H1 (cell line): ENCODE results near the gene ADA. TPM values are rescaled to one million over a fixed set of nuclear protein-coding genes. Genes with fewer than 3 reads are reported as not detected.

Source experiments
- CTCF ChIA-PET: fragments of 300-600 bp; sonication (Branson Sonifier 250); formaldehyde crosslinking; loops from one replicate; lab custom pipeline; 2021; ENCODE audit not compliant: partially characterized antibody; lab: Charles Lee
- POLR2A ChIA-PET: fragments of 300-600 bp; sonication (Branson Sonifier 250); formaldehyde crosslinking; loops from one replicate; lab custom pipeline; 2021; ENCODE audit warnings: inconsistent platforms; ENCODE audit not compliant: partially characterized antibody; lab: Charles Lee
- DNase-seq, 2 experiments: peaks; one replicate each; pipeline versions ENCODE4 v3.0.0 to v3.0.0-alpha.2; 2010 to 2022; ENCODE audit warnings: low spot score in 2 of 2, low read depth in 1 of 2, mixed read lengths in 1 of 2
- FAIRE-seq: peaks from 2 replicates; lab custom pipeline; 2011; peaks lifted over from hg19 to GRCh38; lab: Jason Lieb, UNC
- H2AFZ ChIP-seq: 2 replicates; pipeline ENCODE4 v1.8.1; 2012; ENCODE audit warnings: low read length, inconsistent platforms
- H2AK5ac ChIP-seq: 2 replicates; pipeline ENCODE4 v1.6.1; 2013; ENCODE audit warnings: low read depth, low read length
- H2BK120ac ChIP-seq: replicated peaks from 2 replicates; pipeline ENCODE3; 2013; ENCODE audit warnings: low read depth, low read length, inconsistent platforms
- H2BK12ac ChIP-seq: 2 replicates; pipeline ENCODE4 v1.6.1; 2013; ENCODE audit warnings: low read depth, low read length
- H2BK15ac ChIP-seq: 2 replicates; pipeline ENCODE4 v1.6.1; 2013; ENCODE audit warnings: low read length
- H2BK20ac ChIP-seq: 2 replicates; pipeline ENCODE4 v1.6.1; 2013; ENCODE audit warnings: low read length
- H2BK5ac ChIP-seq: 2 replicates; pipeline ENCODE4 v1.6.1; 2013; ENCODE audit warnings: low read depth, low read length
- H3K14ac ChIP-seq: 2 replicates; pipeline ENCODE4 v1.6.1; 2013; ENCODE audit warnings: inconsistent platforms; ENCODE audit not compliant: insufficient read length
- H3K18ac ChIP-seq: 2 replicates; pipeline ENCODE4 v1.6.1; 2013; ENCODE audit warnings: low read length; ENCODE audit errors: extremely low read depth
- H3K23ac ChIP-seq: 2 replicates; pipeline ENCODE4 v1.6.1; 2013; ENCODE audit warnings: inconsistent platforms; ENCODE audit not compliant: insufficient read length
- H3K23me2 ChIP-seq: 2 replicates; pipeline ENCODE4 v1.6.1; 2013; ENCODE audit warnings: low read depth, low read length
- H3K27ac ChIP-seq: 2 replicates; pipeline ENCODE4 v1.6.1; 2011; ENCODE audit warnings: low read depth, low read length, inconsistent platforms
- H3K27me3 ChIP-seq, 4 experiments: replicated peaks in 1 of 4; 1 replicate in 1 of 4; 2 replicates in 3 of 4; pipeline versions ENCODE4 v1.6.1 to v1.8.1; 2011 to 2013; ENCODE audit warnings: low read length in 3 of 4, mild to moderate bottlenecking in 3 of 4, inconsistent platforms in 2 of 4, mixed read lengths in 2 of 4, moderate library complexity in 1 of 4; ENCODE audit not compliant: control insufficient read depth in 3 of 4, insufficient read depth in 3 of 4; ENCODE audit errors: extremely low read depth in 1 of 4
- H3K36me3 ChIP-seq, 4 experiments: 2 replicates each; pipeline versions ENCODE4 v1.6.1 to v1.8.1; 2011 to 2013; ENCODE audit warnings: mild to moderate bottlenecking in 4 of 4, low read length in 3 of 4, moderate library complexity in 2 of 4, control low read depth in 1 of 4, inconsistent platforms in 1 of 4; ENCODE audit not compliant: insufficient read depth in 4 of 4, control insufficient read depth in 2 of 4
- H3K4ac ChIP-seq: replicated peaks from 2 replicates; pipeline ENCODE3; 2013; ENCODE audit warnings: low read length, low read depth, mixed read lengths, inconsistent platforms; ENCODE audit not compliant: insufficient read length
- H3K4me1 ChIP-seq, 4 experiments: replicated peaks in 1 of 4; 1 replicate in 1 of 4; 2 replicates in 3 of 4; pipeline versions ENCODE4 v1.6.1 to v1.8.1; 2011 to 2013; ENCODE audit warnings: low read length in 3 of 4, inconsistent platforms in 2 of 4, mixed read lengths in 1 of 4; ENCODE audit not compliant: insufficient read depth in 4 of 4, control insufficient read depth in 3 of 4
- H3K4me2 ChIP-seq, 2 experiments: 2 replicates each; pipeline versions ENCODE4 v1.6.1 to v1.8.1; 2011 to 2013; ENCODE audit warnings: low read depth in 2 of 2, low read length in 2 of 2, control low read depth in 1 of 2, inconsistent platforms in 1 of 2, mild to moderate bottlenecking in 1 of 2; ENCODE audit not compliant: insufficient read depth in 1 of 2
- H3K4me3 ChIP-seq, 4 experiments: fragments of 200-600, 300-600 bp in 1 of 4; sonication (generic), shearing (Covaris generic), sonication (Bioruptor Twin) in 1 of 4; 2 replicates each; pipeline versions ENCODE4 v1.5.1 to v1.8.1; 2011 to 2016; ENCODE audit warnings: low read length in 4 of 4, low read depth in 3 of 4, control low read depth in 2 of 4, inconsistent platforms in 2 of 4, mild to moderate bottlenecking in 2 of 4, mixed read lengths in 1 of 4, moderate library complexity in 1 of 4; ENCODE audit not compliant: insufficient read depth in 2 of 4; ENCODE audit errors: extremely low read depth in 1 of 4
- H3K56ac ChIP-seq: replicated peaks from 2 replicates; pipeline ENCODE3; 2013; ENCODE audit warnings: low read depth, mild to moderate bottlenecking, mixed read lengths, low read length, inconsistent platforms; ENCODE audit not compliant: insufficient read length
- H3K79me1 ChIP-seq: 2 replicates; pipeline ENCODE4 v1.6.1; 2013; ENCODE audit warnings: low read depth, low read length, control low read depth
- H3K79me2 ChIP-seq, 2 experiments: 2 replicates each; pipeline versions ENCODE4 v1.6.1 to v1.8.1; 2012 to 2013; ENCODE audit warnings: low read length in 2 of 2, mild to moderate bottlenecking in 2 of 2, inconsistent platforms in 1 of 2; ENCODE audit not compliant: insufficient read depth in 2 of 2, control insufficient read depth in 1 of 2
- H3K9ac ChIP-seq, 4 experiments: replicated peaks in 1 of 4; 1 replicate in 1 of 4; 2 replicates in 3 of 4; pipeline versions ENCODE4 v1.6.1 to v1.8.1; 2011 to 2013; ENCODE audit warnings: low read depth in 3 of 4, low read length in 3 of 4, control low read depth in 2 of 4, mild to moderate bottlenecking in 2 of 4, moderate library complexity in 2 of 4, inconsistent platforms in 1 of 4; ENCODE audit errors: extremely low read depth in 1 of 4
- H3K9me3 ChIP-seq, 2 experiments: 2 replicates each; pipeline versions ENCODE4 v1.6.1 to v1.8.1; 2012 to 2013; ENCODE audit warnings: mild to moderate bottlenecking in 2 of 2, moderate library complexity in 2 of 2, control low read depth in 1 of 2, inconsistent platforms in 1 of 2, low read depth in 1 of 2, low read length in 1 of 2, mixed read lengths in 1 of 2; ENCODE audit not compliant: insufficient read depth in 2 of 2
- H4K20me1 ChIP-seq, 2 experiments: replicated peaks in 1 of 2; 2 replicates each; pipeline versions ENCODE3 to v1.8.1; 2011 to 2013; ENCODE audit warnings: inconsistent platforms in 2 of 2, low read length in 2 of 2, mild to moderate bottlenecking in 1 of 2; ENCODE audit not compliant: insufficient read depth in 2 of 2, control insufficient read depth in 1 of 2
- H4K5ac ChIP-seq: 2 replicates; pipeline ENCODE4 v1.6.1; 2013; ENCODE audit warnings: low read length, low read depth, mixed read lengths, inconsistent platforms; ENCODE audit not compliant: insufficient read length
- H4K8ac ChIP-seq: 2 replicates; pipeline ENCODE4 v1.8.0; 2013; ENCODE audit warnings: mild to moderate bottlenecking, moderate library complexity, low read length, inconsistent platforms; ENCODE audit not compliant: insufficient read depth; ENCODE audit errors: extremely low read depth
- H4K91ac ChIP-seq: replicated peaks from 2 replicates; pipeline ENCODE3; 2013; ENCODE audit warnings: low read length, mixed read lengths, inconsistent platforms; ENCODE audit not compliant: insufficient read length
- ASH2L ChIP-seq: fragments of 200-600, 300-600 bp; sonication (generic); IDR thresholded peaks from one replicate; pipeline ENCODE4 v1.7.1; 2017; ENCODE audit warnings: low read length
- BRCA1 ChIP-seq: IDR thresholded peaks from 2 replicates; pipeline ENCODE4 v1.6.1; 2012; ENCODE audit warnings: low read depth, low read length, improper control_type of control experiment
- CTCF ChIP-seq, 3 experiments: IDR thresholded peaks; 1 replicate in 2 of 3; 2 replicates in 1 of 3; pipeline versions ENCODE4 v1.5.1 to v1.6.1; 2011; ENCODE audit warnings: low read length in 3 of 3, mild to moderate bottlenecking in 3 of 3, inconsistent platforms in 2 of 3, low read depth in 1 of 3, moderate library complexity in 1 of 3; ENCODE audit not compliant: insufficient read depth in 1 of 3; ENCODE audit errors: control extremely low read depth in 1 of 3
- GTF2F1 ChIP-seq: IDR thresholded peaks from 2 replicates; pipeline ENCODE4 v1.6.1; 2012; ENCODE audit warnings: low read depth, low read length, improper control_type of control experiment, borderline replicate concordance
- MAFK ChIP-seq: IDR thresholded peaks from 2 replicates; pipeline ENCODE4 v1.6.1; 2012; ENCODE audit warnings: low read depth, mild to moderate bottlenecking, improper control_type of control experiment, low read length
- TEAD4 ChIP-seq: IDR thresholded peaks from 2 replicates; pipeline ENCODE4 v1.6.1; 2012; ENCODE audit warnings: low read depth, low read length, inconsistent platforms, mixed read lengths
- WGBS, 2 experiments: shearing (Covaris generic) in 1 of 2; methylation state at CpG; one replicate each; pipeline versions ENCODE4 v1.1.6 to v1.1.7; 2013 to 2015; ENCODE audit warnings: low lambda C conversion rate in 2 of 2, mixed read lengths in 2 of 2, inconsistent platforms in 1 of 2, low coverage in 1 of 2, missing lambda C conversion rate in 1 of 2; ENCODE audit not compliant: insufficient replicate concordance in 2 of 2, insufficient coverage in 1 of 2, insufficient read length in 1 of 2; ENCODE audit errors: extremely low coverage in 1 of 2, missing lambda C conversion rate in 1 of 2; 5-methylcytosine and 5-hydroxymethylcytosine counted together
- polyA plus RNA-seq, 7 experiments: library from polyadenylated mRNA; depleted of rRNA in 3 of 7; stranded (reverse) in 5 of 7; unstranded in 2 of 7; fragments of >200 nt in 5 of 7; fragments of 200-250 nt in 2 of 7; gene quantifications; 1 replicate in 5 of 7; 2 replicates in 1 of 7; 4 replicates in 1 of 7; pipeline versions ENCODE4 v1.2.1 to v1.2.3, GENCODE V29; 2011 to 2013; ENCODE audit warnings: missing spikeins in 2 of 7, mixed read lengths in 2 of 7
- total RNA-seq: library from RNA; stranded (reverse); fragmentation: NEBNext Ultra II Directional; extraction: Animal tissue kit (Norgen Biotek cat#: 25700); gene quantifications from 2 replicates; pipeline ENCODE4 v1.2.1, GENCODE V29; 2021

The ADA gene
- total and polyA plus RNA-seq, 2 of the 8 experiments (the other 6 are each of a cell fraction or from before 2014, with no cell fraction given) = 19.9 to 32.8 TPM

GRCh38 chr20:44597930-44598329 is 53.6 kb downstream of the ADA start:
- Histone ChIP-seq H3K36me3 (no peaks in the 10 kb centered on the region), H2BK120ac (no peak overlapping the region), H3K14ac (no peak overlapping the region), H3K4me2 (no peak overlapping the region), H3K79me2 (no peaks in the 10 kb centered on the region), H2BK5ac (no peak overlapping the region), H2AK5ac (no peak overlapping the region), H2BK12ac (no peak overlapping the region), H3K4ac (no peak overlapping the region), H3K18ac (0 out of 2 replicates have a peak overlapping the region, but pooled peaks have one; percentile 1), H3K23me2 (no peaks in the 10 kb centered on the region; the same call in 1 of the 2 replicates), H3K9ac (no peak overlapping the region), H4K5ac (no peak overlapping the region), H3K79me1 (no peaks in the 10 kb centered on the region), H3K27ac (no peak overlapping the region), H3K4me3 (no peak overlapping the region), H4K91ac (no peak overlapping the region), H4K8ac (no peak overlapping the region), H3K9me3 (no peaks in the 10 kb centered on the region), H2BK20ac (no peak overlapping the region), H3K27me3 (no peaks in the 10 kb centered on the region; a peak in 1 of 7 replicates), H3K23ac (no peak overlapping the region), H3K56ac (no peak overlapping the region), H4K20me1 (no peaks in the 10 kb centered on the region), H2AFZ (no peak overlapping the region), H3K4me1 (peaks cover 12 to 24% (median 17%) of the 10 kb centered on the region in 4 experiments), H2BK15ac (no peak overlapping the region)
- TF ChIP-seq MAFK (no peak), CTCF (IDR thresholded peaks at IDR 0.05; ENCODE audit: control extremely low read depth in 1 of 3, insufficient read depth in 1 of 3, low read depth in 1 of 3, low read length in 3 of 3) (no peak), GTF2F1 (no peak), TEAD4 (no peak), BRCA1 (no peak), ASH2L (no peak)
- ChIA-PET CTCF (interaction anchor here (0.6 to 2.6 kb wide), 14 partner anchors 11 to 381 kb away, joined by 3 to 31 read pairs (median 4); no protein-coding TSS in a partner anchor), POLR2A (interaction anchor here (1.0 to 1.3 kb wide), 2 partner anchors 11 to 45 kb away, joined by 3 to 4 read pairs; no protein-coding TSS in a partner anchor)
- WGBS, 2 experiments = 96% methylated on average over 4 of the region's 4 CpGs; no CpG with 5 or more reads in 1 of the 2 experiments
- DNase-seq (no peak), FAIRE-seq (no peak)
